HuH-7 (cell line): ENCODE results near the gene EEF1B2.
"Not testable (repeated sequence)": the region's sequence is repeated elsewhere in the genome, so short reads cannot be mapped to it uniquely, and the experiment has no call there.

Experiments used
- DNase-seq: peaks from one replicate; pipeline ENCODE4 v3.0.0; 2011; ENCODE audit warnings: low spot score

The EEF1B2 gene

DNA sequence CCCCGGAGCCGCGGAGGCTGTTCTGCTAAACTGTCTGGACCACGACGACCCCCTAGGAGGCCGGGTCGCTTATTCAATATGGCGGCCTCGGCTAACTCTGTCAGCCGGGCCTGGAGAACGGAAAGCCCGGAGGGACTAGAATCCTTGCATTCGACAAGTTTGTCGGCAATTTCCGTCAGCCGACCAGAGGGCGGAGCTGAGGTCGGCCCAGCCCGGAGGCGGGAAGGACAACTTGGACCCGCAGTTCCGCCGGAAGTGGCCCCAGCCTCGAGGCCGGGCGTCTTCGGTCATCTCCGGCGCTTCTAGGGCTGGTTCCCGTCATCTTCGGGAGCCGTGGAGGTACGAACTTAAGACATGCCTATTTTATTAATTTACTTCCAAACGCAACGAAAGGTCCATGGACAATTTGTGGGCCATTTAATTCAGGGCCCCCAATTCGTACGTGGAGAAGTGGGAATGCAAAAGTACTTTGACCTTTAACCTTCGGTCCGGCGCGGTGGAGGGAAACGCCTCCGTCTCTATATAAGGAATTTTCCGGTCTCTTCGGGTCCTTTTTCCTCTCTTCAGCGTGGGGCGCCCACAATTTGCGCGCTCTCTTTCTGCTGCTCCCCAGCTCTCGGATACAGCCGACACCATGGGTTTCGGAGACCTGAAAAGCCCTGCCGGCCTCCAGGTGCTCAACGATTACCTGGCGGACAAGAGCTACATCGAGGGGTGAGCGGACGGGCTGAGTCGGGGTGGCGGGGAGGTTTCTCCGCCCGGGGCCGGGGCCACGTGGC is at the start of gene EEF1B2, which contains the start of gene NDUFS1:
Gene EEF1B2, plus strand, starts transcription at position 550 of the 779 bp plus-strand sequence. Its CDS starts 85 bp downstream, at position 635.
Gene NDUFS1, minus strand, starts transcription at position 99 of the 779 bp plus-strand sequence. CDS start 5,766 bp downstream, outside the sequence.
- peak; percentile 88 for DNase-seq

DNA sequence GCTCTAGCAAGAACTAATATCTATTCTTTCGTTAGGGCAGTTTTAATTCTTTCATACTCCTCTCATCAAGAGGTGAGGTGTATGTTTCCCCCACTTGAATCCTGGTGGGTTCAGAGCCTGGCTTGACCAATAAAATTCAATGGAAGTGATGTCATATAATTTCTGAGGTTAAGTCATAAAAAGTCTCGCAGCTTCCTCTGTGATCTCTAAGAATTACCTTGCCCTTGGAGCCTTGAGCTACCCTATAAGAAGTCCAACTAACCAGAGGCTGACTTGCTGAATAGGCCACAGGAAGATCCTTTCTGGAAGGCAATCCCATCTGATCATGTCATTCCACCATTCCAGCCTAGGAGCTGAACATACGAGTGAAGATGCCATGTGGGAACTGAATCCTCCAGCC is 47.6 kb upstream of the EEF1B2 start:
- no peak for DNase-seq

DNA sequence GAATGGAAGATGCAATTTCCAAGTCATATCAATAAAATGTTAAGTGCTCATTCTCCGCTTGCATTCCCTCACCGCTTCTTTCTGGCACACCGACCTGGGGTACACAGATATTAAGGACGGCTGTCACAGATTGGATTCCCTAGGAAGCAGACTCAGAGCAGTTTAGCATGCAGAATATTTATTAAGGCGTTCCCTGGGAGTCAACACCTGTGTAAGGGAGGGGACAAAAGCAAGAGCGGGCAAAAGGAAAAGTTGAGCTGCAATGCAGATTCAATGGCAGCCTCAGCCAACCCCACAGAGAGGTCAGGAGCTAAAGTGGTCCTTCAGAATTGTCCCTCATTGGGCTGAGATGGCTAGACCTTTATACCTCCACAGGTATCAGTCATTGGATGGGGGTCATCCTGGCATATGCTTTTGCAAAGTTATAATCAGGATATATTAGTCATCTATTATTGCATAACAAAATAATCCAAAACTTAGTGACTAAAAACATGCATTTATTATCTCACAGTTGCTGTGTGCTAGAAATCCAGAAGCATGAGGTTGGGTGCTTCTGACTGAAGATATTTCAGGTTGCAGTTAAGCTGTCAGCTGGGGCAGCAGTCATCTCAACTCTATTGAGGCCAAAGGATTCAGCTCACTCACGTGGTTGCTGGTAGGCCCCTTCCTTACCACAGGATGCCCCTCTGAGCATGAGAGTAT is 46.7 kb upstream of the EEF1B2 start:
- DNase-seq = no peak

DNA sequence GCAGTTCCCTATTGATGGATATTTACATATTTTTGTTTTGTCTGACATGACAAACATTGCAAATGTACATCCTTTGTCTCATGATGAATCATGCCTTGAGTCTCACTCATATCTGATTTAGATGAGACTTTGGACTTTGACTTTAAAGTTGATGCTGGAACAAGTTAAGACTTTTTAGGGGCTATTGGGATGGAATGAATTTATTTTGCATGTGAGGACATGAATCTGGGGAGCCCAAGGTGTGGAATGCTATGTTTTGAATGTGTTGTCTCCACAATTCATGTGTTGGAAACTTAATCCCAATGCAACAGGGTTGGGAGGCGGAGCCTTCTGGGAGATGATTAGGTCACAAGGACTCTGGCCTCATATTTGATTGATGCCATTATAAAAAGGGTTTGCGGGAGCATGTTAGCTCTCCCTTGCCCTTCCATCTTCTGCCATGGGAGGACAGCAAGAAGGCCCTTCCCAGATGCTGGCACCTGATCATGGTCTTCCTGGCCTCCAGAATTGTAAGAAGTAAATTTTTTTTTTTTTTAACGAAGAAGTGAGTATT is 44.6 kb upstream of the EEF1B2 start:
- no peak for DNase-seq

- no peak for DNase-seq
Observed at GRCh38 chr2:206116278-206116677, 43.4 kb upstream of the EEF1B2 start.

DNA sequence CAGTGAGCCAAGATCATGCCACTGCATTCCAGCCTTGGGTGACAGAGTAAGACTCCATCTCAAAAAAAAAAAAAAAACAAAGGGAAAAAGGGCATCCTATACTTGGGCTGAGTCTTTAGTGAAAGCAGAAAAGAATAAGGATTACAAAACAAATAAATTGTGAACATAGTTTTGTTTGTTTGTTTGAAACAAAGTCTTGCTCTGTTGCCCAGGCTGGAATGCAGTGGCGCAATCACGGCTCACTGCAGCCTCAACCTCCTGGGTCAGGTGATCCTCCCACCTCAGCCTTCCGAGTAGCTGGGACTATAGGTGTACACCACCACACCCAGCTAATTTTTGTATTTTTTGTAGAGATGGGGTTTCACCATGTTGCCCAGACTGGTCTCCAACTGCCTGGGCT is 37.1 kb upstream of the EEF1B2 start:
- DNase-seq = not testable (repeated sequence)

DNA sequence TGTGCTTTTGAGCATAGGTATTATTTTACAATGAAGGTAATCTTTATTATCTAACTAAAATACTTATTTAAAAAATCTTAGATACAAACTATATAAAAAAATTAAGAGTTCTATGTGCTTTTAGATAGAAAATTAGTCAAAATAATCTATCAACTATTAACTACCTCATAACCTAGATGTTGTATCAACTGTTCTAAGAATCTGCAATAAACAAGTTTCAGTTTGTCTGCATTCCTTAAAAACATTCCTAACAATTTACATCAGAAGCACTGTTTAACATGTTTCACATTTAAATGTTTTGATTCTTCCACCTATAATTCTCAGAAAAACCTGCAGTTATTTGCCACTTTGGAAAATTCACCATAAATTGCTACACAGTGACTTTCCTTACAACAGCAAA is 33.8 kb upstream of the EEF1B2 start:
- DNase-seq = no peak

- DNase-seq = no peak
Observed at GRCh38 chr2:206127656-206128055, 32.0 kb upstream of the EEF1B2 start.

DNA sequence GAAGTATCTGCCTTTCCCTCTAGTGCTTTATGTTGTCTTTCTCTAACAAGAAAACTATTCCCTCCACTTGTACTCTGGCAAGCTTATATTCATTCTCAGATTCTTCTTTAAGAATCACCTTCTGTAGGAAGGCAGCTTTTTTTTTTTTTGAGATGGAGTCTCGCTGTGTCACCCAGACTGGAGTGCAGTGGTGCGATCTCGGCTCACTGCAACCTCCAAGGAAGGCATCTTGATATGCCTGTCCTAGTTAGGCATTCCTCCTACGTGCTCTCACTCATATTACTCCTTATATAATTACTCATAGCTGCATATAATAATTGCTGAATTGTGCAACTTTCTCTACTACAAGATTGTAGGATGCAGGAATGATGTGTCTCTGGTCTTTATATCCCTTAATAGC is 16.2 kb upstream of the EEF1B2 start:
- DNase-seq = no peak

GRCh38 chr2:206144383-206144782 is 15.3 kb upstream of the EEF1B2 start:
- no peak for DNase-seq

DNA sequence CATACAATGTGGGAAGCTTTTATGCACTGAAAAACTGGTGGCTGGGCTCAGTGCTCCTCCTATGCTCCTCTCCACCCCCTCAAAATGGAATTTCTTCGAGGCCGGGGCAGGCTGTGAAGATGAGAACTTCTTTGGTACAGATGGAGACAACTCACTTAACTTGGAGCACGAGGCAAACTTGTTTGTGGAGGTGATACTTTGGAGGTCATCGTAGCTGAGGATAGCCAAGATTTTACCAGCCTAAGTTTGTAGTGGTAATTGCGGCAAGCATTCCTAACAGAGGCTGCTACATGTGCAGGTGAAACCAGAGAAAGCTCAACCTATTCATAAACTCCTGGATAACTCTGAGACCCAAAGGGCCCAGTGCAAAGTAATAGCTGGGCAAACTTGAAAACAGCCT is 14.0 kb upstream of the EEF1B2 start:
- DNase-seq = no peak

GRCh38 chr2:206149330-206149729 is 10.4 kb upstream of the EEF1B2 start:
- DNase-seq = no peak

GRCh38 chr2:206150168-206150567 is 9.5 kb upstream of the EEF1B2 start:
- no peak for DNase-seq

DNA sequence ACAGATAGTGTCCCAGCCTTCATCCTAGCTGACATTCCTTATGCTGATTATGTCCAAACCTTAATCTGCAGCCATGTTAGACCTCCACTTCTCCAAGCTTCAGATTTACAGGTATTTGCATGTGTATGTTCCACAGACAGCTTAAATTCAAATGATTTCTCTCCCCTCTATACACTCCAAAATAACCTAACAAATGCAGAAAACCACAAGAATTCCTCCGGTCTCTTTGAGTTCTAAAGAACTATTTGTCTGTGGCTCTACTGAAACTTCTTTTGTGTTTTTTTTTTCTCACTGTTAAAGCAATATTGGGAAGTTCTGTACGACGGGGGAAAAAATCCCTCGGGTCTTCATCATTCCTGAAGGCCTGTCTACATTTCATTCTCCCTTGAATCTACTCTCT is 9.1 kb upstream of the EEF1B2 start:
- DNase-seq = no peak

DNA sequence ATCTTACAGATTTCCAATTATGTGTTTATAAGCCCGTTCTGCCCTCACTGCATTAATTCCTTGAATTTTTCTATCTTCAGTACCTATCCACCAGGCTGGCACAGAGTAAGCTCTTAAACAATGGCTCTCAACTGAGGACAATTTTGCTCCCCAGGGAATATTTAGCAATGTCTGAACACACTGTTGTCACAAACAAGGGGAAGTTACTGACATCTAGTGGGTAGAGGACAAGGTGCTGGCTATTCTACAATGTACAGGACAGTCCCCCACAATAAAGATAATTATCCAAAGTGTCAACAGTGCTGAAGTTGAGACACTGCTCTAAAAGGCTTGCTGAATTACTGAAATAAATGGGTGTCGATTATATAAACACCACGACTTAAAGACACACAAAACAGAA is 5.5 kb upstream of the EEF1B2 start:
- DNase-seq = peak; percentile 40

DNA sequence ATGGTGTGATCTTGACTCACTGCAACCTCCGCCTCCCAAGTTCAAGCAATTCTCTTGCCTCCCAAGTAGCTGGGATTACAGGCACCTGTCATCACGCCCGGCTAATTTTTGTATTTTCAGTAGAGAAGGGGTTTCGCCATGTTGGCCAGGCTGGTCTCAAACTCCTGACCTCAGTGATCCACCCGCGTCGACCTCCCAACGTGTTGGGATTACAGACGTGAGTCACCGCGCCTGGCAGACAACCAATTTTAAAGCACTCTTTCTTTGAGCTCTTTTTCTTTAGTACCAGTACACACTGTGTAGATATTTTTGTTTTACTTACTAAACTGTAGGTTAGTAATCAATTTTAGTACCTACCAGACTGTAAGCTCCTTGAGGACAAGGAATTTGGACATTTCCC is 2.7 kb upstream of the EEF1B2 start:
- DNase-seq = not testable (repeated sequence)

DNA sequence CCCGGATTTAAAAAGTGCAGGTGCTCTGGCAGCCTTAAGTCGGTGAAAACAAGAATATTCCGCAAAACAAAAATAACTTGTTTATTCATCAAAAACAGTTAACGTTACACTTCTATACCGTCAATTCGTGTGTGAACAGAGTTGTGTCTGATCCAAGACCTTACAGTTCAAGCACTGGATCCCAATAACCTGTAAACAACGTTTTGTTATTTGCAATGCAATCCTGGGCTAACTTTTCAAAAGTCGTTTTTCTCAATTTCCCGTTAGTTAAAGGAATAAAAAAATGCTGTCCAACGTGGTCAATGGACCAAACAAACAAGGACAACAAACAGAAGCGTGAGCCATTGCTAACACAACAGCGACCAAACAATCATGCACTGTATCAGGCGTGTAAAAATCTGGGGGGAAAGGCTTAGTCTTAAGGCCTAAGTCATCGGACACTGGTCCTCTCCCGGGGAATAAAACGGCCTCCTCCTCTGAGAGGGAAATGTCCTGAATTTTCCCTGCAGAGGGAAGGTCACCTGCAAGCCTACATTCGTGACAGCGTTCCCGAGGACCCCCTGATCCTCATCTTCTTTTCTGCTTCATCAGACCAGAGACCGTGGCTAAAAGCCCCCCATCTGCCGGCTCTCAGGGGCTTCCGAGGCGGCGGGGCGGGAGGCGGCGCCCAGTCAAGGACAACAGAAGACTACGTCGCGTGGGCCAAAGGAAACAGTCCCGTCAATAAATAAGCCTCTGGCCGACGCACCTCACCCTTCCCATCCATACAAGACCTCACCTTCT is 941 bp upstream of the EEF1B2 start:
- DNase-seq = no peak

DNA sequence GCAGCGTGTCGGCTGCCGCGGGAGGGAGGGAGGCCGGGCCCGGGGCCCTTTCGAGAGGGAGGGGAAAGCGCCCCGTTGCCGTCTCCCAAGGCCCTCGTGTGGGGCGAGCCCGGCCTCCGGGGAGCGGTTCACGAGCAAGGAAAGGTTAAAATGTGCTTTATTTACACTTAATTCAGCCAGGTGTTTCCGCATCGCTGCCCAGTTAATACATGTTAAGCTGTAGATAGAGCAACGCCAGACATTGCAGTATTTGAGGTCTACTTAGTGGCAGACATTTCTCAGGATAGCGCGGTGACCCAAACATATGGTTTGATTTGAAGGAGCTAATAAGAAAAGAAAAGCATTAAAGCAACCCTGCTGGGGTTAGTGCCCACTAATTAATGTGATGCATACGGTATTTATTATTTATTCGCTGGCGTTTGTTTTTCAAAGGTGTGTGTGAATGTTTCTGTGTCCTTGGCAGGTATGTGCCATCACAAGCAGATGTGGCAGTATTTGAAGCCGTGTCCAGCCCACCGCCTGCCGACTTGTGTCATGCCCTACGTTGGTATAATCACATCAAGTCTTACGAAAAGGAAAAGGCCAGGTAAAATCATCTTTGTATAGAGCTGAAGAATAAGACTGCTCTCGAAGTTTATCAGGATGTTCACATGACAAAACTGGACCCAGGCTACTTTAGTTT is 571 bp downstream of the EEF1B2 start:
- peak; percentile 35 for DNase-seq

GRCh38 chr2:206160807-206161179 is 1.1 kb downstream of the EEF1B2 start:
- DNase-seq = no peak

- not testable (repeated sequence) for DNase-seq
Observed at GRCh38 chr2:206162401-206162800, 2.7 kb downstream of the EEF1B2 start.

- no peak for DNase-seq
Observed at GRCh38 chr2:206163251-206163880, 3.7 kb downstream of the EEF1B2 start.
